ENCODE measurements around the gene BLTP3B.
A peak's percentile ranks its signal among the peaks of the same experiment; 100 is the strongest.
"Not testable (repeated sequence)": the region's sequence is repeated elsewhere in the genome, so short reads cannot be mapped to it uniquely, and the experiment has no call there.

The BLTP3B gene, protein sequence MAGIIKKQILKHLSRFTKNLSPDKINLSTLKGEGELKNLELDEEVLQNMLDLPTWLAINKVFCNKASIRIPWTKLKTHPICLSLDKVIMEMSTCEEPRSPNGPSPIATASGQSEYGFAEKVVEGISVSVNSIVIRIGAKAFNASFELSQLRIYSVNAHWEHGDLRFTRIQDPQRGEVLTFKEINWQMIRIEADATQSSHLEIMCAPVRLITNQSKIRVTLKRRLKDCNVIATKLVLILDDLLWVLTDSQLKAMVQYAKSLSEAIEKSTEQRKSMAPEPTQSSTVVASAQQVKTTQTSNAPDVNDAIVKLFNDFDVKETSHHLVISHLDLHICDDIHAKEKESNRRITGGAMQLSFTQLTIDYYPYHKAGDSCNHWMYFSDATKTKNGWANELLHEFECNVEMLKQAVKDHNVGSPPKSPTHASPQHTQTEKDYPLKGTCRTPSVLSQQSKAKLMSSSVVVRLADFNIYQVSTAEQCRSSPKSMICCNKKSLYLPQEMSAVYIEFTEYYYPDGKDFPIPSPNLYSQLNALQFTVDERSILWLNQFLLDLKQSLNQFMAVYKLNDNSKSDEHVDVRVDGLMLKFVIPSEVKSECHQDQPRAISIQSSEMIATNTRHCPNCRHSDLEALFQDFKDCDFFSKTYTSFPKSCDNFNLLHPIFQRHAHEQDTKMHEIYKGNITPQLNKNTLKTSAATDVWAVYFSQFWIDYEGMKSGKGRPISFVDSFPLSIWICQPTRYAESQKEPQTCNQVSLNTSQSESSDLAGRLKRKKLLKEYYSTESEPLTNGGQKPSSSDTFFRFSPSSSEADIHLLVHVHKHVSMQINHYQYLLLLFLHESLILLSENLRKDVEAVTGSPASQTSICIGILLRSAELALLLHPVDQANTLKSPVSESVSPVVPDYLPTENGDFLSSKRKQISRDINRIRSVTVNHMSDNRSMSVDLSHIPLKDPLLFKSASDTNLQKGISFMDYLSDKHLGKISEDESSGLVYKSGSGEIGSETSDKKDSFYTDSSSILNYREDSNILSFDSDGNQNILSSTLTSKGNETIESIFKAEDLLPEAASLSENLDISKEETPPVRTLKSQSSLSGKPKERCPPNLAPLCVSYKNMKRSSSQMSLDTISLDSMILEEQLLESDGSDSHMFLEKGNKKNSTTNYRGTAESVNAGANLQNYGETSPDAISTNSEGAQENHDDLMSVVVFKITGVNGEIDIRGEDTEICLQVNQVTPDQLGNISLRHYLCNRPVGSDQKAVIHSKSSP (N-terminal part only)

GRCh38 chr12:100142851-100143559, at the start of gene BLTP3B:
Gene BLTP3B (minus strand): TSS chr12:100142874. CDS start chr12:100142635, 239 bp downstream.
- DNase-seq = peak; percentile 95

GRCh38 chr12:100189636-100190394, 47.1 kb upstream of the BLTP3B start:
- DNase-seq = no peak

- not testable (repeated sequence) for DNase-seq
Observed at GRCh38 chr12:100188888-100189635, 46.4 kb upstream of the BLTP3B start.

GRCh38 chr12:100187857-100188519, 45.3 kb upstream of the BLTP3B start:
- DNase-seq = no peak

- DNase-seq = no peak
Observed at GRCh38 chr12:100187068-100187467, 44.4 kb upstream of the BLTP3B start.

GRCh38 chr12:100186071-100186470, 43.4 kb upstream of the BLTP3B start:
- DNase-seq = no peak

DNA sequence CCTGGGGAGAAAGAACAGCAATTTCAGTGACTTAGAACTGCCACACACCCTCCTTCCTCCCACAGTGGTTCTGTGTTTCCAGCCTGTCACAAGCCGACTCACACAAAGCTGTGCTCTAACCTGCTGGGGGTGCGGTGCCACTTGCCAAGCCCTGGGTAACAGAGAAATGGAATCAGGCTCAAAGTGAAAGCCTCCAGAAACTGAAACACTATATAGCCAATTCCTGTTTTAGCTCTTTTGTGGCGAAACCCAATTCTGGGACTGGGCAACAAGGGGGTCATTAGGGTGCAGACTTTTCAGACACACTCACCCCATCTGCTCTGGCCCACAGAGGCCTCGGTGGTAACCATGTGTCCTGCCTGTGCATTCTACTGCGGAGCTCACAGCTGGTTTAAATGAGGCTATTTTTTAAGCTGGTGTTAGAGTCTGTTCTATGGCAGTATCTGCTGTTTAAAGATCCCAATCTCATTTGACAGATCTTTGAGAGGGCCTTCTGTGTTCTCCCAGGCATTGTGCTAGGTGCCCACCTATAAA, 42.8 kb upstream of the BLTP3B start:
- peak; percentile 42 for DNase-seq

- DNase-seq = no peak
Observed at GRCh38 chr12:100184549-100185145, 42.0 kb upstream of the BLTP3B start.

DNA sequence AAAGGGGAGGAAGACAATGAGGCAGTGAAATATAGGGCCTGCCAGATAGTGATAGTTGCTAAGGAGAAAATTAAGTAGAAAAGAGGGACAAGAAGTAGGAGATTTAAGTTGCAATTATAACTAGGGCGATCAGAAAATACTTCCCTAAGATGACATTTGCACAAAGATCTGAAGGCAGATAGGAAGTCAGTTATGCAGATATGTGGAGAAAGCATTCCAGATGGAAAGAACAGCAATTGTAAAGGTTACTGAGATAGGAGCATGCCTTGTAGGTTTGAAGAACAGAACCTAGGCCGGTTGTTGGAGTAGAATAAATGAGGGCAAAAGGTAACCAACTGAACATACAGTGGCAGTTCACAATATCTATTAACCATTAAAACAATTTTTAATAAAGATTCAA, 36.6 kb upstream of the BLTP3B start:
- no peak for DNase-seq

DNA sequence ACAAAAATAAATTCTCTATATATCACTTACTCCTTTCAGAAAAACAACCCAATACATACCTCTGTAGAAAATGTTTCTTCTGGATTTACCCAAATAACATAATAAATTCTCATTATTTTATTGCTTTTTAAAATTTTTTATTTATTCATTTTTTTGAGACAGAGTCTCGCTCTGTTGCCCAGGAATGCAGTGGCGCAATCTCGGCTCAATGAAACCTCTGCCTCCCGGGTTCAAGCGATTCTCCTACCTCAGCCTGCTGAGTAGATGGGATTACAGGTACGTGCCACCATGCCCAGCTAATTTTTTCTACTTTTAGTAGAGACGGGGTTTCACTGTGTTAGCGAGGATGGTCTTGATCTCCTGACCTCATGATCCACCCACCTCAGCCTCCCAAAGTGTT, 33.8 kb upstream of the BLTP3B start:
- DNase-seq = not testable (repeated sequence)

DNA sequence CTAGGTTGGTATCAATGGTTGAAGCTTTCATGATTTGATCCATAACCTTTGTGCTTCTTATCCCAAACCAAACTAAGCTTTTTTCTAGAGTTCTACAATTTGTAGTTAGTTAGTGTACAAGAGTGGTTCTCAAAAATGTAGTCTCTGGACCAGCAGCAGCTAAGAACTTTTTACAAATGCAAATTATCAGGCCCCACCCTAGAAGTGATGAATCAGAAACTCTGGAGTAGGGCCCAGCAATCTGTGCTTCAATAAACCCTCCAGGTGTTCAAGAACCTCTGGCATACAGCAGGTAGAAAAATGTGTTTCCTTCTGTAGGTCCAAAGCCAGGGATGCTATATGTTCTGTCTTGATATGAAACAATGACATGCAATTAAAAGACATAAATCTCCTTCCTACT, 31.8 kb upstream of the BLTP3B start:
- DNase-seq = no peak

- DNase-seq = no peak
Observed at GRCh38 chr12:100173111-100173510, 30.4 kb upstream of the BLTP3B start.

GRCh38 chr12:100171248-100171647, 28.6 kb upstream of the BLTP3B start:
- DNase-seq = no peak

DNA sequence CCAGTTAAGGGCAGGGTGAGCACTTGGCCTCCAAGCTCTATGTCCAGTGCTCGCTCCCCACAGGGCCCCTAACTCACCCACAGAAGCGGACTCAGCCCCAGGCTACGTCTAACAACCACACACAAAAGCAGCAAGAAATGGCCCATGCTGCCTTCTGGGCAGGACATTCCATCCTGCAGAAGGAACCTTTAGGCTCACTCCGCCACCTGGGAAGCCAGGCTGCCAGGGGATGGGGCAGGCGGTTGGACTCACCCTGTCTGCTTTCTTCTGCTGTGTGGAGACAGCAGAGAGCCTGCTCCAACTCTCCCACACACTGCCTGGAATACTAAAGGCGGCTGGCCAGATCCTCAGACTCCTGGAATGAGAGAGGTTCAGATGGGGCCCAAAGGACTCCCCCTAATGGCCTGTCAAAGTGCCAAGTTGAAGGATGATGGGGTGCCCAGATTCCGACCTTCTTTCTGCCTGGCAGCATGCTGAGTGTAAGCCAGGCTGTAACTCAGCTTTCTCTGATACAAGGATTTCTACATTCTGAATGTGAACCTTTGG, 27.7 kb upstream of the BLTP3B start:
- DNase-seq = no peak

- DNase-seq = no peak
Observed at GRCh38 chr12:100169345-100169744, 26.7 kb upstream of the BLTP3B start.

DNA sequence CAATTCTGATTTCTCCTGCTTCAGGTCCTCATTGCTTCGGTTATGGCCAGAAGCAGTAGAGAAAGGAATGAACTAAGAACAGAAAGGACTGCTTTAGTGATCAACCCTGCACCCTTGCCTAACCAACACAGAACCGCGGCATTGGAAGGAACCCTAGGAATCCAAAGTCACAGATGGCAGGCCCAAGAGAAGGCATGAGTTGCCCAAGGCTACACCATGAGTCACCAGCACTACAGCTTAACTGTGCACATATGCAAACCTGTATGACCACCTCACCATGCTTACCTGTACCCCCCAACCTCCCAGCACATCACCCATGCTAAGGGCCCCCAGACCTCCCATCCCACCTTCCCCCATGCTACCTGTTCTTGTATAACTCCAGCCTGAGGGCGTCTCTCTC, 25.9 kb upstream of the BLTP3B start:
- DNase-seq = no peak

DNA sequence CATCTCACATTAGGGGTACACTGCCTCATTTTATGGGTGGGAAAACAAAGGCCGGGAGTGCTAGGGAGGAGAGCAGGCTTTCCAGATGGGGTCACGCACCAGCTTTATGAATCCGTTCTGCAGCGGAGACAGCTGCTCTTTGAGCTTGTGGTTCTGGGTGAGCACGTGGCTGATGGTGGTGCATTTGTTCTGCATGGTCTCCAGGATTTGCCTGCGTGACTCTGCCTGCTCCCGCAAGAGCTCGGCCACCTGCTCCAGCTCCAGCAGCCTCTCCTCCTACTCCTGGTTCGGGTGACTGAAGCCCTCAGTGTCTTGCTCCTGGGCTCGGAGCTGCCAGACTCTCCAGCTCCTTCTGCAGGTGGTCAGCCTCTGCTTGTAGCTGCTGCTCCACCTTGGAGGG, 23.6 kb upstream of the BLTP3B start:
- DNase-seq = no peak

DNA sequence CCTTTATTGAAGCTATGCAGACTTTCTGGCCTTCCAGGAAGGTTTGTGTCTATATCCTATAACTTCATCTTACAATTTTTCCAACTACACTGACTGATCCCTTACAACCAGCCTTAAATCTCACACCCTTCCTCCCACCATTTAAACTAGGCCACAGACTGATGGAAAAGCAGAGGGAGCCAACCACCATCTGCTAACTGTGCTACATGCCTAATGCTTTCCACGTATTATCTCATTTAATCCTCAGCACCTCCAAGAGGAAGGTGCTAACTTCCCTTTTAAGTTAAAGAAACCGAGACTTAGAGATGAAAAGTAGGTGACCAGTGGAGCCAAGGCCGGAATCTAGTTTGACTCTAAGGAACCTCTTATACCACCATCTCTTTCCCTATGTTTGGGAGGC, 22.7 kb upstream of the BLTP3B start:
- DNase-seq = no peak

- DNase-seq = no peak
Observed at GRCh38 chr12:100164153-100164704, 21.6 kb upstream of the BLTP3B start.
